ENCODE results near the gene APP.

Gene APP

GRCh38 chr21:26168371-26168770, 2.2 kb downstream of the APP start:
- TF ChIP-seq NFIC (IDR thresholded peaks at IDR 0.05), result no peak
- TF ChIP-seq TAF1 (IDR thresholded peaks at IDR 0.05; ENCODE audit: low read depth), result no peak
- TF ChIP-seq USF1 (IDR thresholded peaks at IDR 0.05), result no peak
- no peak for TF ChIP-seq ZBTB7A (IDR thresholded peaks at IDR 0.05; ENCODE audit: low read depth)
- TF ChIP-seq TEAD4 (IDR thresholded peaks at IDR 0.05), result no peak
- no peak for TF ChIP-seq TCF12 (IDR thresholded peaks at IDR 0.05; ENCODE audit: low read depth)
- TF ChIP-seq RAD21 (IDR thresholded peaks at IDR 0.05; ENCODE audit: low read depth), result no peak
- no peak for TF ChIP-seq CEBPB (IDR thresholded peaks at IDR 0.05)
- TF ChIP-seq FOXM1 (IDR thresholded peaks at IDR 0.05; ENCODE audit: borderline replicate concordance, low read depth), result no peak
- no peak for TF ChIP-seq EGR1 (IDR thresholded peaks at IDR 0.05)
- TF ChIP-seq YY1 (IDR thresholded peaks at IDR 0.05; ENCODE audit: low read depth), result no peak
- TF ChIP-seq EP300 (IDR thresholded peaks at IDR 0.05; ENCODE audit: borderline replicate concordance), result no peak
- TF ChIP-seq, protein P1, sequence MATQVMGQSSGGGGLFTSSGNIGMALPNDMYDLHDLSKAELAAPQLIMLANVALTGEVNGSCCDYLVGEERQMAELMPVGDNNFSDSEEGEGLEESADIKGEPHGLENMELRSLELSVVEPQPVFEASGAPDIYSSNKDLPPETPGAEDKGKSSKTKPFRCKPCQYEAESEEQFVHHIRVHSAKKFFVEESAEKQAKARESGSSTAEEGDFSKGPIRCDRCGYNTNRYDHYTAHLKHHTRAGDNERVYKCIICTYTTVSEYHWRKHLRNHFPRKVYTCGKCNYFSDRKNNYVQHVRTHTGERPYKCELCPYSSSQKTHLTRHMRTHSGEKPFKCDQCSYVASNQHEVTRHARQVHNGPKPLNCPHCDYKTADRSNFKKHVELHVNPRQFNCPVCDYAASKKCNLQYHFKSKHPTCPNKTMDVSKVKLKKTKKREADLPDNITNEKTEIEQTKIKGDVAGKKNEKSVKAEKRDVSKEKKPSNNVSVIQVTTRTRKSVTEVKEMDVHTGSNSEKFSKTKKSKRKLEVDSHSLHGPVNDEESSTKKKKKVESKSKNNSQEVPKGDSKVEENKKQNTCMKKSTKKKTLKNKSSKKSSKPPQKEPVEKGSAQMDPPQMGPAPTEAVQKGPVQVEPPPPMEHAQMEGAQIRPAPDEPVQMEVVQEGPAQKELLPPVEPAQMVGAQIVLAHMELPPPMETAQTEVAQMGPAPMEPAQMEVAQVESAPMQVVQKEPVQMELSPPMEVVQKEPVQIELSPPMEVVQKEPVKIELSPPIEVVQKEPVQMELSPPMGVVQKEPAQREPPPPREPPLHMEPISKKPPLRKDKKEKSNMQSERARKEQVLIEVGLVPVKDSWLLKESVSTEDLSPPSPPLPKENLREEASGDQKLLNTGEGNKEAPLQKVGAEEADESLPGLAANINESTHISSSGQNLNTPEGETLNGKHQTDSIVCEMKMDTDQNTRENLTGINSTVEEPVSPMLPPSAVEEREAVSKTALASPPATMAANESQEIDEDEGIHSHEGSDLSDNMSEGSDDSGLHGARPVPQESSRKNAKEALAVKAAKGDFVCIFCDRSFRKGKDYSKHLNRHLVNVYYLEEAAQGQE (IDR thresholded peaks at IDR 0.05; ENCODE audit: low read depth), result no peak
- no peak for TF ChIP-seq CREB1 (IDR thresholded peaks at IDR 0.05; ENCODE audit: low read depth)
- TF ChIP-seq MAX (IDR thresholded peaks at IDR 0.05), result no peak

DNA sequence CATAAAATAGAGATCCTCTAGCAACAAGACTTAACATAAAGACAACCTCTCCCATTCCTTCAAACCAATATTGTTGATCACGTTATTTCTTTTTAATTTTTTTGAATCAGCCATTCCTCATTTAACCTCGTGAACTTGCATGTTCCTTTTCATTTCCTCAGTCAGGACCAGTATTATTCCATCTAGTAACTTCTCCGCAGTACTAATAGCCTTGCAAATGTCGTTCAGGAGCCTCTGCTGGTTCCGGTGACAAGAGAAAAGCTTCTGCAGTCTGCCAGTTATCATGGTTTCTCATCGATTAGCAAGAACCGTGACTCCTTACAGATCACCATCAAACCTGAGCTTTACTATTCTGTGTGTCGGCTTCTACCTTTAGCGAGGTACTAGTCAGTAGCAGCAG, 3.0 kb downstream of the APP start:
- TF ChIP-seq ZBTB7A (IDR thresholded peaks at IDR 0.05; ENCODE audit: low read depth) (no peak), YY1 (IDR thresholded peaks at IDR 0.05; ENCODE audit: low read depth) (no peak), FOXM1 (IDR thresholded peaks at IDR 0.05; ENCODE audit: borderline replicate concordance, low read depth) (no peak), NFIC (IDR thresholded peaks at IDR 0.05) (no peak), EP300 (IDR thresholded peaks at IDR 0.05; ENCODE audit: borderline replicate concordance) (no peak), TCF12 (IDR thresholded peaks at IDR 0.05; ENCODE audit: low read depth) (no peak), USF1 (IDR thresholded peaks at IDR 0.05) (no peak), TAF1 (IDR thresholded peaks at IDR 0.05; ENCODE audit: low read depth) (no peak), TEAD4 (IDR thresholded peaks at IDR 0.05) (no peak), RAD21 (IDR thresholded peaks at IDR 0.05; ENCODE audit: low read depth) (no peak), CEBPB (IDR thresholded peaks at IDR 0.05) (no peak), EGR1 (IDR thresholded peaks at IDR 0.05) (no peak), MAX (IDR thresholded peaks at IDR 0.05) (no peak), CREB1 (IDR thresholded peaks at IDR 0.05; ENCODE audit: low read depth) (no peak)
- TF ChIP-seq, protein P1 (IDR thresholded peaks at IDR 0.05; ENCODE audit: low read depth), result no peak

GRCh38 chr21:26165331-26165730, 5.2 kb downstream of the APP start:
- TF ChIP-seq TEAD4 (IDR thresholded peaks at IDR 0.05) (no peak), MAX (IDR thresholded peaks at IDR 0.05) (no peak), TAF1 (IDR thresholded peaks at IDR 0.05; ENCODE audit: low read depth) (no peak), RAD21 (IDR thresholded peaks at IDR 0.05; ENCODE audit: low read depth) (no peak)
- TF ChIP-seq, protein P1 (IDR thresholded peaks at IDR 0.05; ENCODE audit: low read depth), result no peak

DNA sequence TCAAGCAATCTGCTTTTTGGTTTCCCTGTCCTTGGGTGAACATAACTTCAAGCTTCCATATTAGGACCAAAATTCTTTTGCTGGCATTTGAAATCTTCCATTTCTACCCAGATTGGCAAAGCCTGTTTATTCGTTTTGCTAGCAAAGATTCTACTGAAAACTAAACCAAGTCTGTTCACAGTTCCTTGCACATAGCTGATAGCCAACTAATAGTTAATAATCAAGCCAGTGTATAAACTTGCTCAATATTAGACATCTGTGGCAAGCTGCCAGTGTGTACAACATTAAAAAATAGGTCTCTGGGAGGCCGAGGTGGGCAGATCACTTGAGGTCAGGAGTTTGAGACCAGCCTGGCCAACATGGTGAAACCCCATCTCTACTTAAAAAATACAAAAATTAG, 6.3 kb downstream of the APP start:
- TF ChIP-seq, protein P1 (IDR thresholded peaks at IDR 0.05; ENCODE audit: low read depth), result no peak
- TF ChIP-seq MAX (IDR thresholded peaks at IDR 0.05), result no peak
- no peak for TF ChIP-seq CEBPB (IDR thresholded peaks at IDR 0.05)
- no peak for TF ChIP-seq ZBTB7A (IDR thresholded peaks at IDR 0.05; ENCODE audit: low read depth)
- no peak for TF ChIP-seq YY1 (IDR thresholded peaks at IDR 0.05; ENCODE audit: low read depth)
- no peak for TF ChIP-seq TAF1 (IDR thresholded peaks at IDR 0.05; ENCODE audit: low read depth)
- no peak for TF ChIP-seq EP300 (IDR thresholded peaks at IDR 0.05; ENCODE audit: borderline replicate concordance)
- TF ChIP-seq CREB1 (IDR thresholded peaks at IDR 0.05; ENCODE audit: low read depth), result no peak
- no peak for TF ChIP-seq TEAD4 (IDR thresholded peaks at IDR 0.05)
- no peak for TF ChIP-seq FOXM1 (IDR thresholded peaks at IDR 0.05; ENCODE audit: borderline replicate concordance, low read depth)
- no peak for TF ChIP-seq USF1 (IDR thresholded peaks at IDR 0.05)
- no peak for TF ChIP-seq TCF12 (IDR thresholded peaks at IDR 0.05; ENCODE audit: low read depth)
- no peak for TF ChIP-seq EGR1 (IDR thresholded peaks at IDR 0.05)
- no peak for TF ChIP-seq RAD21 (IDR thresholded peaks at IDR 0.05; ENCODE audit: low read depth)
- no peak for TF ChIP-seq NFIC (IDR thresholded peaks at IDR 0.05)

Measured in Ishikawa (cell line).